ENCODE data around the gene XRN2. TPM values are rescaled to one million over a fixed set of nuclear protein-coding genes. Genes with fewer than 3 reads are reported as not detected.

Gene XRN2
- total and polyA plus RNA-seq, 2 of the 13 experiments (the other 11 are each of a cell fraction or from before 2014, with no cell fraction given): 90.3 to 171 TPM

- intact Hi-C loops (cut with micrococcal nuclease; ENCODE audit: unreplicated experiment): no loop called here
- Histone ChIP-seq H3K27ac (ENCODE audit: extremely low read length, insufficient read depth, low read length) (no peak overlapping the region), H3K4me3 (replicated peaks in 1 of 3; ENCODE audit: insufficient read depth in 1 of 3, low read depth in 2 of 3, low read length in 3 of 3) (no peak overlapping the region), H3K9ac (ENCODE audit: insufficient read depth, low read depth, low read length) (no peak overlapping the region), H2AFZ (ENCODE audit: low read length) (no peak overlapping the region), H3K4me2 (ENCODE audit: low read depth, low read length) (no peak overlapping the region), H3K4me1 (ENCODE audit: insufficient read depth, low read length) (peaks cover 9% of the 10 kb centered on the region), H3K9me3 (ENCODE audit: low read length) (no peaks in the 10 kb centered on the region), H3K36me3 (replicated peaks in 1 of 2; ENCODE audit: control insufficient read depth in 1 of 2, insufficient read depth in 2 of 2, low read length in 2 of 2) (peaks cover 20 to 43% of the 10 kb centered on the region in 2 experiments; a peak in 4 of 5 replicates), H3K79me2 (ENCODE audit: insufficient read depth, low read length) (peaks cover 35% of the 10 kb centered on the region), H4K20me1 (ENCODE audit: insufficient read depth, low read length) (no peaks in the 10 kb centered on the region; the same call in 1 of the 2 replicates), H3K27me3 (ENCODE audit: control insufficient read depth in 1 of 2, insufficient read depth in 2 of 2, low read length in 2 of 2) (no peaks in the 10 kb centered on the region)
- ChIA-PET CTCF (ENCODE audit: low intra/inter-chr PET ratio, low total read pairs) (no interaction called here), POLR2A (no interaction called here)
- no peak for DNase-seq (ENCODE audit: low spot score)
- TF ChIP-seq PAX8 (CRISPR knock-in tag; IDR thresholded peaks at IDR 0.05; ENCODE audit: borderline replicate concordance): no peak
- TF ChIP-seq RBM22 (optimal IDR thresholded peaks at IDR 0.05; ENCODE audit: low read length): peak; percentile 22
- no TSS peak for BruUV-seq (replicated peaks)
- in situ Hi-C loops (cut with HindIII; ENCODE audit: extremely low pct_ligation_motif_present, low pct_unique_long_range_greater_than_20kb): no loop called here
- FAIRE-seq: no peak
- 95% methylated on average over 9 of the region's 9 CpGs for WGBS (ENCODE audit: low lambda C conversion rate)
- no peak for ATAC-seq
Measured at GRCh38 chr20:21377701-21378100, 74.6 kb downstream of the XRN2 start.

GRCh38 chr20:21378259-21378658 lies 75.1 kb downstream of the XRN2 start:
- no peak for FAIRE-seq
- no TSS peak for BruUV-seq (replicated peaks)
- in situ Hi-C loops (cut with HindIII; ENCODE audit: extremely low pct_ligation_motif_present, low pct_unique_long_range_greater_than_20kb): no loop called here

More at GRCh38 chr20:21378259-21378658, 75.1 kb downstream of the XRN2 start:
- Histone ChIP-seq H3K9ac (ENCODE audit: insufficient read depth, low read depth, low read length) (no peak overlapping the region), H3K9me3 (ENCODE audit: low read length) (no peaks in the 10 kb centered on the region), H3K27me3 (ENCODE audit: control insufficient read depth in 1 of 2, insufficient read depth in 2 of 2, low read length in 2 of 2) (no peaks in the 10 kb centered on the region), H3K27ac (ENCODE audit: extremely low read length, insufficient read depth, low read length) (no peak overlapping the region), H4K20me1 (ENCODE audit: insufficient read depth, low read length) (no peaks in the 10 kb centered on the region; the same call in 1 of the 2 replicates), H3K79me2 (ENCODE audit: insufficient read depth, low read length) (peaks cover 34% of the 10 kb centered on the region), H2AFZ (ENCODE audit: low read length) (no peak overlapping the region), H3K4me3 (replicated peaks in 1 of 3; ENCODE audit: insufficient read depth in 1 of 3, low read depth in 2 of 3, low read length in 3 of 3) (no peak overlapping the region), H3K4me2 (ENCODE audit: low read depth, low read length) (no peak overlapping the region), H3K4me1 (ENCODE audit: insufficient read depth, low read length) (peaks cover 9% of the 10 kb centered on the region), H3K36me3 (replicated peaks in 1 of 2; ENCODE audit: control insufficient read depth in 1 of 2, insufficient read depth in 2 of 2, low read length in 2 of 2) (peaks cover 19 to 45% of the 10 kb centered on the region in 2 experiments; a peak in 4 of 5 replicates)
- no peak for TF ChIP-seq TARDBP (CRISPR knock-in tag; IDR thresholded peaks at IDR 0.05)
- ATAC-seq: no peak
- WGBS (ENCODE audit: low lambda C conversion rate): 95% methylated on average over 5 of the region's 5 CpGs
- ChIA-PET POLR2A (no interaction called here), CTCF (ENCODE audit: low intra/inter-chr PET ratio, low total read pairs) (no interaction called here)
- no peak for DNase-seq (ENCODE audit: low spot score)
- intact Hi-C loops (cut with micrococcal nuclease; ENCODE audit: unreplicated experiment): no loop called here

All from HepG2 (cell line).